H1 (cell line): Measurements from ENCODE around the gene NRL. TPM values are rescaled to one million over a fixed set of nuclear protein-coding genes. Genes with fewer than 3 reads are reported as not detected.

Source experiments
- ATF2 ChIP-seq: IDR thresholded peaks from 2 replicates; pipeline ENCODE4 v1.6.1; 2012; ENCODE audit warnings: low read length, inconsistent platforms
- CHD2 ChIP-seq: IDR thresholded peaks from 2 replicates; pipeline ENCODE4 v1.6.1; 2012; ENCODE audit warnings: low read length, improper control_type of control experiment
- MAFK ChIP-seq: IDR thresholded peaks from 2 replicates; pipeline ENCODE4 v1.6.1; 2012; ENCODE audit warnings: low read depth, mild to moderate bottlenecking, improper control_type of control experiment, low read length
- polyA plus RNA-seq, 7 experiments: library from polyadenylated mRNA; depleted of rRNA in 3 of 7; stranded (reverse) in 5 of 7; unstranded in 2 of 7; fragments of >200 nt in 5 of 7; fragments of 200-250 nt in 2 of 7; gene quantifications; 1 replicate in 5 of 7; 2 replicates in 1 of 7; 4 replicates in 1 of 7; pipeline versions ENCODE4 v1.2.1 to v1.2.3, GENCODE V29; 2011 to 2013; ENCODE audit warnings: missing spikeins in 2 of 7, mixed read lengths in 2 of 7
- total RNA-seq: library from RNA; stranded (reverse); fragmentation: NEBNext Ultra II Directional; extraction: Animal tissue kit (Norgen Biotek cat#: 25700); gene quantifications from 2 replicates; pipeline ENCODE4 v1.2.1, GENCODE V29; 2021
- TF ChIP-seq, protein P1 (sequence below): fragments of 300-600 bp; sonication (generic); IDR thresholded peaks from 2 replicates; pipeline ENCODE4 v1.7.1; 2012; ENCODE audit warnings: low read length, moderate library complexity, mild to moderate bottlenecking, inconsistent platforms; ENCODE audit not compliant: insufficient replicate concordance

NRL gene
- total and polyA plus RNA-seq, 2 of the 8 experiments (the other 6 are each of a cell fraction or from before 2014, with no cell fraction given): 1.1 to 2.2 TPM

- TF ChIP-seq, protein P1, sequence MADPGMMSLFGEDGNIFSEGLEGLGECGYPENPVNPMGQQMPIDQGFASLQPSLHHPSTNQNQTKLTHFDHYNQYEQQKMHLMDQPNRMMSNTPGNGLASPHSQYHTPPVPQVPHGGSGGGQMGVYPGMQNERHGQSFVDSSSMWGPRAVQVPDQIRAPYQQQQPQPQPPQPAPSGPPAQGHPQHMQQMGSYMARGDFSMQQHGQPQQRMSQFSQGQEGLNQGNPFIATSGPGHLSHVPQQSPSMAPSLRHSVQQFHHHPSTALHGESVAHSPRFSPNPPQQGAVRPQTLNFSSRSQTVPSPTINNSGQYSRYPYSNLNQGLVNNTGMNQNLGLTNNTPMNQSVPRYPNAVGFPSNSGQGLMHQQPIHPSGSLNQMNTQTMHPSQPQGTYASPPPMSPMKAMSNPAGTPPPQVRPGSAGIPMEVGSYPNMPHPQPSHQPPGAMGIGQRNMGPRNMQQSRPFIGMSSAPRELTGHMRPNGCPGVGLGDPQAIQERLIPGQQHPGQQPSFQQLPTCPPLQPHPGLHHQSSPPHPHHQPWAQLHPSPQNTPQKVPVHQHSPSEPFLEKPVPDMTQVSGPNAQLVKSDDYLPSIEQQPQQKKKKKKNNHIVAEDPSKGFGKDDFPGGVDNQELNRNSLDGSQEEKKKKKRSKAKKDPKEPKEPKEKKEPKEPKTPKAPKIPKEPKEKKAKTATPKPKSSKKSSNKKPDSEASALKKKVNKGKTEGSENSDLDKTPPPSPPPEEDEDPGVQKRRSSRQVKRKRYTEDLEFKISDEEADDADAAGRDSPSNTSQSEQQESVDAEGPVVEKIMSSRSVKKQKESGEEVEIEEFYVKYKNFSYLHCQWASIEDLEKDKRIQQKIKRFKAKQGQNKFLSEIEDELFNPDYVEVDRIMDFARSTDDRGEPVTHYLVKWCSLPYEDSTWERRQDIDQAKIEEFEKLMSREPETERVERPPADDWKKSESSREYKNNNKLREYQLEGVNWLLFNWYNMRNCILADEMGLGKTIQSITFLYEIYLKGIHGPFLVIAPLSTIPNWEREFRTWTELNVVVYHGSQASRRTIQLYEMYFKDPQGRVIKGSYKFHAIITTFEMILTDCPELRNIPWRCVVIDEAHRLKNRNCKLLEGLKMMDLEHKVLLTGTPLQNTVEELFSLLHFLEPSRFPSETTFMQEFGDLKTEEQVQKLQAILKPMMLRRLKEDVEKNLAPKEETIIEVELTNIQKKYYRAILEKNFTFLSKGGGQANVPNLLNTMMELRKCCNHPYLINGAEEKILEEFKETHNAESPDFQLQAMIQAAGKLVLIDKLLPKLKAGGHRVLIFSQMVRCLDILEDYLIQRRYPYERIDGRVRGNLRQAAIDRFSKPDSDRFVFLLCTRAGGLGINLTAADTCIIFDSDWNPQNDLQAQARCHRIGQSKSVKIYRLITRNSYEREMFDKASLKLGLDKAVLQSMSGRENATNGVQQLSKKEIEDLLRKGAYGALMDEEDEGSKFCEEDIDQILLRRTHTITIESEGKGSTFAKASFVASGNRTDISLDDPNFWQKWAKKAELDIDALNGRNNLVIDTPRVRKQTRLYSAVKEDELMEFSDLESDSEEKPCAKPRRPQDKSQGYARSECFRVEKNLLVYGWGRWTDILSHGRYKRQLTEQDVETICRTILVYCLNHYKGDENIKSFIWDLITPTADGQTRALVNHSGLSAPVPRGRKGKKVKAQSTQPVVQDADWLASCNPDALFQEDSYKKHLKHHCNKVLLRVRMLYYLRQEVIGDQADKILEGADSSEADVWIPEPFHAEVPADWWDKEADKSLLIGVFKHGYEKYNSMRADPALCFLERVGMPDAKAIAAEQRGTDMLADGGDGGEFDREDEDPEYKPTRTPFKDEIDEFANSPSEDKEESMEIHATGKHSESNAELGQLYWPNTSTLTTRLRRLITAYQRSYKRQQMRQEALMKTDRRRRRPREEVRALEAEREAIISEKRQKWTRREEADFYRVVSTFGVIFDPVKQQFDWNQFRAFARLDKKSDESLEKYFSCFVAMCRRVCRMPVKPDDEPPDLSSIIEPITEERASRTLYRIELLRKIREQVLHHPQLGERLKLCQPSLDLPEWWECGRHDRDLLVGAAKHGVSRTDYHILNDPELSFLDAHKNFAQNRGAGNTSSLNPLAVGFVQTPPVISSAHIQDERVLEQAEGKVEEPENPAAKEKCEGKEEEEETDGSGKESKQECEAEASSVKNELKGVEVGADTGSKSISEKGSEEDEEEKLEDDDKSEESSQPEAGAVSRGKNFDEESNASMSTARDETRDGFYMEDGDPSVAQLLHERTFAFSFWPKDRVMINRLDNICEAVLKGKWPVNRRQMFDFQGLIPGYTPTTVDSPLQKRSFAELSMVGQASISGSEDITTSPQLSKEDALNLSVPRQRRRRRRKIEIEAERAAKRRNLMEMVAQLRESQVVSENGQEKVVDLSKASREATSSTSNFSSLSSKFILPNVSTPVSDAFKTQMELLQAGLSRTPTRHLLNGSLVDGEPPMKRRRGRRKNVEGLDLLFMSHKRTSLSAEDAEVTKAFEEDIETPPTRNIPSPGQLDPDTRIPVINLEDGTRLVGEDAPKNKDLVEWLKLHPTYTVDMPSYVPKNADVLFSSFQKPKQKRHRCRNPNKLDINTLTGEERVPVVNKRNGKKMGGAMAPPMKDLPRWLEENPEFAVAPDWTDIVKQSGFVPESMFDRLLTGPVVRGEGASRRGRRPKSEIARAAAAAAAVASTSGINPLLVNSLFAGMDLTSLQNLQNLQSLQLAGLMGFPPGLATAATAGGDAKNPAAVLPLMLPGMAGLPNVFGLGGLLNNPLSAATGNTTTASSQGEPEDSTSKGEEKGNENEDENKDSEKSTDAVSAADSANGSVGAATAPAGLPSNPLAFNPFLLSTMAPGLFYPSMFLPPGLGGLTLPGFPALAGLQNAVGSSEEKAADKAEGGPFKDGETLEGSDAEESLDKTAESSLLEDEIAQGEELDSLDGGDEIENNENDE: no peak
- TF ChIP-seq ATF2: no peak
- TF ChIP-seq CHD2: no peak
- no peak for TF ChIP-seq MAFK
- TF ChIP-seq, all 59 proteins: peak for 0
These were observed 12.2 kb upstream of the NRL start (continued) for GRCh38 chr14:24126939-24127338.
